ENCODE measurements around the gene MRTFA.

MRTFA gene

GRCh38 chr22:40621309-40622151 lies 15.0 kb downstream of the MRTFA start:
- DNase-seq (ENCODE audit: extremely low read depth, insufficient read length), result no peak

GRCh38 chr22:40620464-40621046 lies 16.0 kb downstream of the MRTFA start:
- no peaks in the 10 kb centered on the region for H3K36me3 ChIP-seq (ENCODE audit: control insufficient read depth, insufficient read depth, low read length)
- TF ChIP-seq, protein P1, sequence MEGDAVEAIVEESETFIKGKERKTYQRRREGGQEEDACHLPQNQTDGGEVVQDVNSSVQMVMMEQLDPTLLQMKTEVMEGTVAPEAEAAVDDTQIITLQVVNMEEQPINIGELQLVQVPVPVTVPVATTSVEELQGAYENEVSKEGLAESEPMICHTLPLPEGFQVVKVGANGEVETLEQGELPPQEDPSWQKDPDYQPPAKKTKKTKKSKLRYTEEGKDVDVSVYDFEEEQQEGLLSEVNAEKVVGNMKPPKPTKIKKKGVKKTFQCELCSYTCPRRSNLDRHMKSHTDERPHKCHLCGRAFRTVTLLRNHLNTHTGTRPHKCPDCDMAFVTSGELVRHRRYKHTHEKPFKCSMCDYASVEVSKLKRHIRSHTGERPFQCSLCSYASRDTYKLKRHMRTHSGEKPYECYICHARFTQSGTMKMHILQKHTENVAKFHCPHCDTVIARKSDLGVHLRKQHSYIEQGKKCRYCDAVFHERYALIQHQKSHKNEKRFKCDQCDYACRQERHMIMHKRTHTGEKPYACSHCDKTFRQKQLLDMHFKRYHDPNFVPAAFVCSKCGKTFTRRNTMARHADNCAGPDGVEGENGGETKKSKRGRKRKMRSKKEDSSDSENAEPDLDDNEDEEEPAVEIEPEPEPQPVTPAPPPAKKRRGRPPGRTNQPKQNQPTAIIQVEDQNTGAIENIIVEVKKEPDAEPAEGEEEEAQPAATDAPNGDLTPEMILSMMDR (IDR thresholded peaks at IDR 0.05; ENCODE audit: insufficient read depth, low read length, poor library complexity, severe bottlenecking), result no peak
- DNase-seq (ENCODE audit: extremely low read depth, insufficient read length), result no peak
- no peaks in the 10 kb centered on the region for H3K27me3 ChIP-seq (replicated peaks; ENCODE audit: control insufficient read depth, insufficient read depth, low read length)
- no peak overlapping the region for H3K4me3 ChIP-seq (replicated peaks; ENCODE audit: low read depth, low read length)

More at GRCh38 chr22:40621309-40622151, 15.0 kb downstream of the MRTFA start:
- H3K27me3 ChIP-seq (replicated peaks; ENCODE audit: control insufficient read depth, insufficient read depth, low read length), result no peaks in the 10 kb centered on the region
- no peak overlapping the region for H3K4me3 ChIP-seq (replicated peaks; ENCODE audit: low read depth, low read length)
- TF ChIP-seq, protein P1 (IDR thresholded peaks at IDR 0.05; ENCODE audit: insufficient read depth, low read length, poor library complexity, severe bottlenecking), result no peak
- no peaks in the 10 kb centered on the region for H3K36me3 ChIP-seq (ENCODE audit: control insufficient read depth, insufficient read depth, low read length)

GRCh38 chr22:40618400-40618799 lies 18.1 kb downstream of the MRTFA start:
- DNase-seq (ENCODE audit: extremely low read depth, insufficient read length), result no peak
- TF ChIP-seq, protein P1 (IDR thresholded peaks at IDR 0.05; ENCODE audit: insufficient read depth, low read length, poor library complexity, severe bottlenecking), result no peak
- H3K27me3 ChIP-seq (replicated peaks; ENCODE audit: control insufficient read depth, insufficient read depth, low read length), result no peaks in the 10 kb centered on the region
- H3K4me3 ChIP-seq (replicated peaks; ENCODE audit: low read depth, low read length), result no peak overlapping the region
- H3K36me3 ChIP-seq (ENCODE audit: control insufficient read depth, insufficient read depth, low read length), result no peaks in the 10 kb centered on the region

DNA sequence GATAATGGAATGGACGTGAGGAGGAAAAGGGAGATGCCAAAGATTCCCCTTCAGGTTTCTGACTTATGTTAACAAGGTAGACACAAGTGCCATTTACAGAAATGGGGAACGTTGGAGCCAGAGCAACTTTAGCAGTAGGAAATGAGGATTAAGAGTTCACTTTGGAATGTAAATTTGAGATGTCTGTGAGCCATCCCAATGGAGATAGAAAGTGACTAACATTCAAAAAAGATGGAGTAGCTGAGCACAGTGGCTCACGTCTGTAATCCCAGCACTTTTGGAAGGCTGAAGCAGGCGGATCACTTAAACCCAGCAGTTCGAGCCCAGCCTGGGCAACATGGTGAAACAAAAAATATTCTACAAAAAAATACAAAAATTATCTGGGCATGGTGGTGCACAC lies 19.9 kb downstream of the MRTFA start:
- TF ChIP-seq, protein P1 (IDR thresholded peaks at IDR 0.05; ENCODE audit: insufficient read depth, low read length, poor library complexity, severe bottlenecking), result no peak
- no peak for DNase-seq (ENCODE audit: extremely low read depth, insufficient read length)
- H3K36me3 ChIP-seq (ENCODE audit: control insufficient read depth, insufficient read depth, low read length), result no peaks in the 10 kb centered on the region
- no peaks in the 10 kb centered on the region for H3K27me3 ChIP-seq (replicated peaks; ENCODE audit: control insufficient read depth, insufficient read depth, low read length)
- H3K4me3 ChIP-seq (replicated peaks; ENCODE audit: low read depth, low read length), result no peak overlapping the region

- no peak for DNase-seq (ENCODE audit: extremely low read depth, insufficient read length)
- TF ChIP-seq, protein P1 (IDR thresholded peaks at IDR 0.05; ENCODE audit: insufficient read depth, low read length, poor library complexity, severe bottlenecking), result no peak
- Histone ChIP-seq H3K4me3 (replicated peaks; ENCODE audit: low read depth, low read length) (no peak overlapping the region), H3K36me3 (ENCODE audit: control insufficient read depth, insufficient read depth, low read length) (no peaks in the 10 kb centered on the region), H3K27me3 (replicated peaks; ENCODE audit: control insufficient read depth, insufficient read depth, low read length) (no peaks in the 10 kb centered on the region)
Observed at GRCh38 chr22:40613067-40613466, 23.5 kb downstream of the MRTFA start.

All from GM06990 (cell line).